GM19463 (cell line): Measurements from ENCODE around the gene GAA.

Experiments
- ATAC-seq: cut with Tn5 transposase; IDR thresholded peaks from one replicate; pipeline ENCODE4 v1.9.1; 2021; ENCODE audit warnings: mild to moderate bottlenecking, moderate library complexity; ENCODE audit not compliant: unreplicated experiment

The GAA gene

GRCh38 chr17:80116921-80117380 is 15.6 kb downstream of the GAA start:
- ATAC-seq, result no peak

- ATAC-seq, result no peak
Measured at GRCh38 chr17:80117491-80118401, 16.4 kb downstream of the GAA start.

GRCh38 chr17:80118601-80119270 is 17.4 kb downstream of the GAA start:
- no peak for ATAC-seq

GRCh38 chr17:80119271-80119791 is 17.9 kb downstream of the GAA start:
- ATAC-seq, result no peak

- no peak for ATAC-seq
Measured at GRCh38 chr17:80119839-80120238, 18.5 kb downstream of the GAA start.

- no peak for ATAC-seq
Measured at GRCh38 chr17:80122026-80122575, 20.7 kb downstream of the GAA start.

GRCh38 chr17:80122926-80123505 is 21.6 kb downstream of the GAA start:
- ATAC-seq, result no peak

GRCh38 chr17:80123791-80124190 is 22.4 kb downstream of the GAA start:
- ATAC-seq, result no peak

GRCh38 chr17:80124351-80124981 is 23.1 kb downstream of the GAA start:
- ATAC-seq, result no peak

- no peak for ATAC-seq
Measured at GRCh38 chr17:80125656-80126448, 24.5 kb downstream of the GAA start.

- ATAC-seq, result no peak
Measured at GRCh38 chr17:80126449-80126715, 25.0 kb downstream of the GAA start.

- ATAC-seq, result no peak
Measured at GRCh38 chr17:80129006-80129565, 27.7 kb downstream of the GAA start.

GRCh38 chr17:80130992-80131391 is 29.6 kb downstream of the GAA start:
- no peak for ATAC-seq

- no peak for ATAC-seq
Measured at GRCh38 chr17:80132906-80133625, 31.7 kb downstream of the GAA start.

- no peak for ATAC-seq
Measured at GRCh38 chr17:80133626-80133970, 32.2 kb downstream of the GAA start.

- no peak for ATAC-seq
Measured at GRCh38 chr17:80137131-80137530, 35.8 kb downstream of the GAA start.

- no peak for ATAC-seq
Measured at GRCh38 chr17:80138856-80139426, 37.6 kb downstream of the GAA start.

- ATAC-seq, result no peak
Measured at GRCh38 chr17:80141463-80142165, 40.2 kb downstream of the GAA start.
